Sigmoid colon (tissue), 3 donors: ENCODE data around the gene MPDZ.

Source experiments
- CTCF ChIP-seq, 4 experiments: fragments of 450-650 bp in 3 of 4; fragments of 200-600 bp in 1 of 4; IDR thresholded peaks; one replicate each; pipeline ENCODE4 v1.5.1; 2016 to 2019; ENCODE audit warnings: antibody characterized with exemption in 4 of 4, mild to moderate bottlenecking in 3 of 4, moderate library complexity in 2 of 4
- POLR2A ChIP-seq, 2 donors: fragments of 450-650 bp; IDR thresholded peaks; one replicate each; pipeline ENCODE4 v1.6.1; 2016; ENCODE audit warnings: antibody characterized with exemption in 2 of 2, mild to moderate bottlenecking in 2 of 2, moderate library complexity in 2 of 2

DNA sequence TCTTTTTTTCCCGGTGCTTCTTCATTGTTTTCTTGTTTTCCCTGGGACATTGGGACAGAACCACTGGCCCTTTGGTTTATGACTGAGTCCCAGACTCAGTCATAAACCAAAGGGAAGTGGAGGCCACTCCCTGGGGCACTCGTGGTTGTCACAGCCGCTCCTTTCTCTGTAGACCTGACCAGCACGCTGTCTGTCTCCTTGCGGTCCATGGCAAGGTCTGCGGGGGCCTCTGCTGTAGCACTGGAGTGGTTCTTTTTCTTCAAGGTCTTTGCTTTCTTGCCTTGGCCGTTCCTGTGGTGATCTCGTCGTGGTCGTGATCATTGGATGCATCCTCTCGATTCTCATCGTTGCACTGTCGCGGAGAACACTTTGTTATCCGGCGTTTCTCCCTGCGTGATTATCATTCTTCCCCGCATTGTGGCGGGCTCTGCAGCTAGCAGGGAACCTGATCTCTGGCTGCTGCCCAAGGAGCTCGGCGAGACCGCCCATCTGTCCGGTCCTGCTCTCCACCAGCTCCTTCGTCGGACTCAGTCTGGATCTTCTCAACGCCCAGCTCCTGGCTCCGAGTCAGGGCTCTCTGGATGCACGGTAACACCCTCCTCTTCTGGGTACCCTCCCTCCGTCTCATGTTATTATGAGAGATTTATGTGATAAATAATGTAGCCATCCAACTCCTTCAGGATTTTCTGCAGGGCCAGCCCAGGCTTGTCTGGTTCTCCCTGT, 43.5 kb upstream of the MPDZ start:
- TF ChIP-seq CTCF (IDR thresholded peaks at IDR 0.05) (no peak), POLR2A (IDR thresholded peaks at IDR 0.05) (no peak)
